CD4-positive, alpha-beta T cell treated with Interferon alpha-2 for 1 hour (primary cell): Measurements from ENCODE around the gene CDC42BPA.

ENCODE experiments used
- DNase-seq, 2 donors: peaks; one replicate each; pipeline ENCODE4 v3.0.0-alpha.2; 2020 to 2022

The CDC42BPA gene

GRCh38 chr1:226987623-226988333 is 330.5 kb downstream of the CDC42BPA start:
- DNase-seq = no peak

DNA sequence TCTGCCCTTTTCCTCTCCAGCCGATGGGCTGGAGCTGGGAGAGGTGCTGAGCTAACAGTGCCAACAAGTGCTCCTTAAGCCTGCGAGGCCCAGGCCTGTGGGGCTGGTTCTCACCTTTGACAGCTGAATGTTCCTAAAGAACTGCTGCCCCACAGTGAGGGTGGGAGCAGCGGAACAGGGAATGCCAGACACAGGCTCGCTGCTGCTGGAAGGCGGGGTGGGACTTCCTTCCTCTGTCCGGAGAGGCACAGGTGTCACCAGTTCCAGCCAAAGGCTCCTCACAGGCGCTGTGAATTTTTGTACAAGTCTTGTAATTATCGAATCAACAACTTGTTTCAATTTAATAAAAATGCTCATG is 331.1 kb downstream of the CDC42BPA start:
- DNase-seq = no peak

GRCh38 chr1:226986496-226987178 is 331.7 kb downstream of the CDC42BPA start:
- no peak for DNase-seq

DNA sequence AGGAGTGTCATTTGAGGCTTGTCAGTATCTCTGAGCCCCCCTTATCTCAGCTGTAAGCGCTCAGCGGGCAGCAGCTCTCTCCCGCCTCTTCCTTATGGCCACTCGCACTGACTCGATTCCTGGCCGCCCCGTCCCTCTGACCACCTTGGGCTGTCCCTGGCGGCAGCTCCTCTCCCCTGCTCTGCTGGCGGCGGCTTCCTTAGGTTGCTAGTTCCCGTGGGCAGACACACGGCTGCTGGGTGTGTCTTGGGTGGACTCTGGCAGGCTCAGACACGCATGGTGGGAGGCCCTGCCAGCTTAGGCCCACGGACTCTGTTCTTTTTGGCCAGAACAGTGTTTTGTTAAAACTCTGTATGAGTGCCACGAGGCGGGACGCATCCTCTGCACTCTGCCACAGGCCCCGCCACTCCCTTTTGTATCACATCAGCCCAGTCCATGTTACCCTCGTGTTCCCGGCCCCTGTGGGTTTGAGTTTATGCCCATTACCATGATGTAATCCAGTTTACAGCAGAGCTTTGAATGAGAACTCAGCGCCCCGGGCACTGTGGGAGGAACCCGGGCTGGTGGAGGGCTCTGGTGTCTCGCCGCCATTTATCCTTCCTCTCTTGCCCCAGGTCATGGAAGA is 332.3 kb downstream of the CDC42BPA start:
- DNase-seq = no peak

DNA sequence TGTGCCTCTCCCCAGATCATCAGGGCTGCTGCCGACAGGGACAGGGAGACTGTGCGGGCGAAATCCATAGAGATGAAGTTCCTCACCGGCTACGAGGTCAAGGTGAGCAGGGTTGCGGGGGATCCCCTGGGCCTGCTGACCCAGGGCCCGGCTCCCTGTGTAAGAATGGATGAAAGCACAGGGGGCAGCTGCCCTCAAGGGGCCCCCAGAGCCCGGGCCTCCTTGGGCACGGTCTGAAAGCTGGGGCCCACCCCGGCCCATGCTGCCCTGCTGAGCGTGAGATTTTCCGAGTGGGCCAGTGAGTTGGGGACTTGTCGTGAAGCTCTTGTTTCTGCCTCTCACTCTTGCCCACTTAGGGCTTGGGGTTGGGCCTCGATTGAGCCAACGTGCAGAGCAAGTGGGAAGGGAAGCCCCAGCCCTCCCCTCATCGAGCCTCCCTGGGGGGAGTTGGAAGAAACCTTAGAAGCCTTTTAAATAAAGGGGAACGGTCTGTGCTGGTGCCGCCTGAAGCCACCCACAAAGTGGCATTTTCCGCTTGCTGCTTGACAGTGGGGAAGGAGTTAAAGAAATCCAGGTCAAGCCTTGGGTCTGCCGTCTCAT is 333.0 kb downstream of the CDC42BPA start:
- DNase-seq = no peak

- no peak for DNase-seq
These were observed 333.6 kb downstream of the CDC42BPA start for GRCh38 chr1:226984521-226985238.

DNA sequence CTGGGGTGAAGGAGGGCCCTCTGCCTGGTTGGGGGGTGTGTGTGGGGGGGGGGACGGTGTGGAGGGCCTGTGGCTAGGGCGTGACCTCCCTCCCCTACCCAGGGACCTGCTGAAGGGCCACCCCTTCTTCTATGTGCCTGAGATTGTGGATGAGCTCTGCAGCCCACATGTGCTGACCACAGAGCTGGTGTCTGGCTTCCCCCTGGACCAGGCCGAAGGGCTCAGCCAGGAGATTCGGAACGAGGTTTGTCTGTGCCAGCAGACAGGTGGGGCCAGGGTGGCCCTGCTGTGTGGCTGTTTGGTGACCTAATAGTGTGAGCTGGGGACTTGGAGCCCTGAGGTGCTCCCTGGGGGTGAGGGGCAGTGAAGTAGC is 334.3 kb downstream of the CDC42BPA start:
- no peak for DNase-seq

DNA sequence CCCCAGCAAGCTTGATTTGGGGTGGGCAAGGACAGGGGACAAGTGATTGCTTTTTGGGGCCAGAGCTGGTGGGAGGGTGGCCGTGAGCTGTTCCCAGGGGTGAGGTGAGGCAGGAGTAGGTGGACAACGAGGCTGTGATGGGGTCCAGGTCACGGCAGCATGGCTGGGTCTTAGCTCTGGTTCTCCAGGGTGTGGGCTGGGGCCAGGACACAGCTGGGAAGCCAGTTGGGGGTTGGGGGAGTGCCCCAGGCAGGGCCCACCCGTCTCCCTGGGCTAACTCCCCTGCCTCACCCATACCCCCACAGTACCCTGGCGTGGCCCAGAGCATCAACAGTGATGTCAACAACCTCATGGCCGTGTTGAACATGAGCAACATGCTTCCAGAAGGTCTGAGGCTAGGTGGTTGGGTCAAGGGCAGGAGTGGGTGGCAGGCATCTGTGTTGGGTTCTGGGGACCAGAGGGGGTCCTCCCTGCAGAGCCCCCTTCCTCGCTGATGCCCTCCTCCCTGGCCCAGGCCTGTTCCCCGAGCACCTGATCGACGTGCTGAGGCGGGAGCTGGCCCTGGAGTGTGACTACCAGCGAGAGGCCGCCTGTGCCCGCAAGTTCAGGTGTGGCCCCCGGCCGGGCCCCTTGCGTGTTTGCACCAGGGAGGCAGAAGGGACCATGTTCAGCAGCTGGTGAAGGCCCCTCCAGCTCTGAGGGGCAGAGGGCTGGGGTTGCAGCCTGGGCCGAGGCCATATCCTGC is 334.9 kb downstream of the CDC42BPA start:
- DNase-seq = no peak

- no peak for DNase-seq
These were observed 335.7 kb downstream of the CDC42BPA start for GRCh38 chr1:226982451-226983177.

- no peak for DNase-seq
These were observed 336.5 kb downstream of the CDC42BPA start for GRCh38 chr1:226981838-226982237.

GRCh38 chr1:226981386-226981817 is 336.9 kb downstream of the CDC42BPA start:
- DNase-seq = no peak

DNA sequence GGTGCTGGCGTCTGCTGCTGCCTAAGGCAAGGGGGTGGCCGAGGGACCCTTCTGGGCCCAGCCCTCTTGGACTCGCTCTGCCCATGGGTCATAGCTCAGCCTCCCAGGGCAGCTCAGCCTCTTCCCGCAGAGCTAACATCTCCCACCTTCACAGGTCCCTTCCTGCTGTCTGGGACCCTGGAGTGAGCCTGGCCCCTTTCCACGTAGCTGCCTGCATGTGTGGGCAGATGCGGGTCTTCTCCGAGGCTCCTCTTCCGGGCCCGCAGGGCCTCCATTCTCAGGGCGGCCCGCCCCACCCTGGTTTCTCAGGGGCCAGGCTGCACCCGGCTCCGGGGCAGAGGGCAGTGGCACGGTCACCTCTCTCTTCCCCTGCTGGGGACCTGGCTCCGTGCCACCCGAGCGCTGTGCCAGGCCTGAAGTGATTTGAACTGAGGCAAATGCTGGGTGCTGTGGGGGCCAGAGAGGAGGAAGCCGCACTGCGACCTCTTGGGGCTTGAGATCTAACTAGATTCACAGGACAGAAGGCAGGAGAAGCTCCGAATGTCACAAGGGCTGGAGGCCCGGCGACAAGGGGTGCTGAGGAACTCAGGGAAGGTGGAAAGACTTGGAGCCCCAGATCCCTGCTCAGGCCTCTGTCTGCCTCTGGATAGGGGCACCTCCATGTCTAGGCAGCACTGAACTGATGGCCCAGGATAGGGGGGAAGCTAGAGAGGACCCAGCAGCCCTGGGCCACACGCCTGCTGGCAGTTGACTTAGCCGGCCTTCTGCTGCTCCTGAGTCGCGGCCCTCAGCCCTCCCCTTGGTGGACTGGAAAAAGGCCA is 337.5 kb downstream of the CDC42BPA start:
- no peak for DNase-seq

- no peak for DNase-seq
These were observed 338.2 kb downstream of the CDC42BPA start for GRCh38 chr1:226980122-226980560.

- no peak for DNase-seq
These were observed 338.7 kb downstream of the CDC42BPA start for GRCh38 chr1:226979517-226980121.

DNA sequence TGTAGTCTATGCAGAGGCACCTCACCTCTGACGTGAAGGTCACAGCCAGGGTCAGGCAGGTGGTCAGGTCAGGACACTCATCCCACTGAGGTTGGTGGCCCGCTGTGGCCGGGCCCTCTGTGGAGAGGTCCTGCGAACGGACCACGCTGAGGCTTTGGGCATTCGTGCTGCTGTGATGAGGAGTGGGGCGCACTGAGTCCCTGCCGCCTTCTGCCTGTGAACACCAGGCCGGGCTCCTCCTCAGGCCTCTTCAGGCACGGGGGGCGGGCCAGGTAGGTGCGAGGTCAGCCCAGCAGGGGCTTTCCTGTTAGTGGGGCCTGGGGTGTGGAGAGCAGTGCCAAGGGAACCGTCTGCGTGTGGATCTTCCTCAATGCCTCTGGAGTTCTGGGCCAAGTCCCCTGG is 339.2 kb downstream of the CDC42BPA start:
- no peak for DNase-seq

GRCh38 chr1:226978432-226979114 is 339.7 kb downstream of the CDC42BPA start:
- DNase-seq = no peak

GRCh38 chr1:226977643-226978431 is 340.5 kb downstream of the CDC42BPA start:
- no peak for DNase-seq

GRCh38 chr1:226976978-226977642 is 341.2 kb downstream of the CDC42BPA start:
- no peak for DNase-seq
